HL-60 (cell line): Measurements from ENCODE around the gene NBPF1.
"Not testable (repeated sequence)": the region's sequence is repeated elsewhere in the genome, so short reads cannot be mapped to it uniquely, and the experiment has no call there.

ENCODE experiments used
- DNase-seq, 2 experiments: peaks; one replicate each; pipeline ENCODE4 v3.0.0-alpha.2; 2010 to 2020; ENCODE audit warnings: low read depth in 1 of 2, low spot score in 1 of 2
- H3K27ac ChIP-seq: fragments of 250-450 bp; sonication (Bioruptor Pico); replicated peaks from 2 replicates; pipeline ENCODE4 v1.5.1; 2020; ENCODE audit warnings: mild to moderate bottlenecking, moderate library complexity
- H3K27me3 ChIP-seq: fragments of 250-450 bp; sonication (Bioruptor Pico); 2 replicates; pipeline ENCODE4 v1.5.1; 2021; ENCODE audit warnings: mild to moderate bottlenecking, moderate library complexity; ENCODE audit not compliant: insufficient read depth, poor library complexity, severe bottlenecking
- H3K4me3 ChIP-seq: replicated peaks from 2 replicates; pipeline ENCODE4 v1.5.1; 2011; ENCODE audit warnings: mild to moderate bottlenecking, control low read depth, low read length; ENCODE audit not compliant: insufficient read depth
- CTCF ChIP-seq: IDR thresholded peaks from one replicate; pipeline ENCODE4 v1.5.1; 2011; ENCODE audit warnings: low read length, control low read depth, inconsistent platforms; ENCODE audit not compliant: insufficient read depth
- GABPA ChIP-seq: IDR thresholded peaks from 2 replicates; pipeline ENCODE4 v1.6.1; 2012; ENCODE audit warnings: low read depth
- POLR2AphosphoS5 ChIP-seq: IDR thresholded peaks from 2 replicates; pipeline ENCODE4 v1.6.1; 2012; ENCODE audit warnings: low read depth
- SPI1 ChIP-seq: IDR thresholded peaks from 2 replicates; pipeline ENCODE4 v1.6.1; 2012; ENCODE audit warnings: low read depth, mild to moderate bottlenecking, borderline replicate concordance
- TF ChIP-seq, protein P1 (sequence below): IDR thresholded peaks from 2 replicates; pipeline ENCODE4 v1.6.1; 2012; ENCODE audit warnings: low read depth; ENCODE audit not compliant: insufficient replicate concordance

The NBPF1 gene

DNA sequence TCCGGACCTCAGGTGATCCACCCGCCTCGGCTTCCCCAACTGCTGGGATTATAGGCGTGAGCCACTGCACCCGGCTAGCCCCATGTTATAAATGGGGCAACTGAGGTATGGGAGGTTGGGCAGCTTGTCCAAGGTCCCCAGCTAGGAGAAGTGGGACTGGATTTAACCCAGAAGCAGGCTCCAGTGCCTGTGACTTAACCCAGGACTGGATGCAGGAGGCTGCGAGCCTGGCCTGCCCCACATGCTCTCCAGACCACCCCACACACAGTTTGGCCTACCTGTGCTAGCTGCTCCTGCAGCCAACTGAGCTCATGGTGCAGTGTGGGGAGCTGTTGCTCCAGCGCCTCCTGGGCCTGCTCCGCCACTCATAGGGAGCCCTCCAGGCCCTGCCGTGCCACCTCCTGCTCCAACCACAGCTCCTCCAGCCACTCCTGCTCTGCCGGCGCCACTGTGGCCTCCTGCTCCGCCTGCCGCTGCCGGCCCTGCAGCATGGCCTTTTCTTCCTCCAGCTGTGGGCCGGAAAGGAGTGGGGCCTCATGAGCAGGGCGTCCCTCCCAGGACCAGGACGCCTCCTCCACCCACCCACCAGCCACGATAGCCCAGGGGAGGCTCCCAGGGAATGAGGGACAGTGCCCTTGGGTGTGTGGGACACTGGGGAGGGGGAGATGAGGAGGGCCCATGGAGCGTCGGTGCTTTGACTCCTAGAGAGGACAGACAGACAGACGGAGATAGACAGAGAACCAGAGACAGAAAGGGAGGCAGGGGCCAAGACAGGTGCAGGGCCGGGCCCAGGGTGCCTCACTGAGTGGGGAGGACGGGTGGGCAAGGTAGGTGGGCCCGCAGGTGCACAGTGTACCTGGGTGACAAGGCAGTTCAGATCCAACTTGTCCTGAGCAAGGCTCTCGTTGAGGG, 12.4 kb upstream of the NBPF1 start:
- Histone ChIP-seq H3K27me3 (no peaks in the 10 kb centered on the region), H3K27ac (no peak overlapping the region), H3K4me3 (no peak overlapping the region)
- peak; percentile 28; the same call in 1 of the 2 replicates for TF ChIP-seq POLR2AphosphoS5
- TF ChIP-seq, protein P1, sequence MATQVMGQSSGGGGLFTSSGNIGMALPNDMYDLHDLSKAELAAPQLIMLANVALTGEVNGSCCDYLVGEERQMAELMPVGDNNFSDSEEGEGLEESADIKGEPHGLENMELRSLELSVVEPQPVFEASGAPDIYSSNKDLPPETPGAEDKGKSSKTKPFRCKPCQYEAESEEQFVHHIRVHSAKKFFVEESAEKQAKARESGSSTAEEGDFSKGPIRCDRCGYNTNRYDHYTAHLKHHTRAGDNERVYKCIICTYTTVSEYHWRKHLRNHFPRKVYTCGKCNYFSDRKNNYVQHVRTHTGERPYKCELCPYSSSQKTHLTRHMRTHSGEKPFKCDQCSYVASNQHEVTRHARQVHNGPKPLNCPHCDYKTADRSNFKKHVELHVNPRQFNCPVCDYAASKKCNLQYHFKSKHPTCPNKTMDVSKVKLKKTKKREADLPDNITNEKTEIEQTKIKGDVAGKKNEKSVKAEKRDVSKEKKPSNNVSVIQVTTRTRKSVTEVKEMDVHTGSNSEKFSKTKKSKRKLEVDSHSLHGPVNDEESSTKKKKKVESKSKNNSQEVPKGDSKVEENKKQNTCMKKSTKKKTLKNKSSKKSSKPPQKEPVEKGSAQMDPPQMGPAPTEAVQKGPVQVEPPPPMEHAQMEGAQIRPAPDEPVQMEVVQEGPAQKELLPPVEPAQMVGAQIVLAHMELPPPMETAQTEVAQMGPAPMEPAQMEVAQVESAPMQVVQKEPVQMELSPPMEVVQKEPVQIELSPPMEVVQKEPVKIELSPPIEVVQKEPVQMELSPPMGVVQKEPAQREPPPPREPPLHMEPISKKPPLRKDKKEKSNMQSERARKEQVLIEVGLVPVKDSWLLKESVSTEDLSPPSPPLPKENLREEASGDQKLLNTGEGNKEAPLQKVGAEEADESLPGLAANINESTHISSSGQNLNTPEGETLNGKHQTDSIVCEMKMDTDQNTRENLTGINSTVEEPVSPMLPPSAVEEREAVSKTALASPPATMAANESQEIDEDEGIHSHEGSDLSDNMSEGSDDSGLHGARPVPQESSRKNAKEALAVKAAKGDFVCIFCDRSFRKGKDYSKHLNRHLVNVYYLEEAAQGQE, result no peak
- TF ChIP-seq GABPA, result no peak
- TF ChIP-seq SPI1, result no peak
- no peak for TF ChIP-seq CTCF
- no peak for DNase-seq

DNA sequence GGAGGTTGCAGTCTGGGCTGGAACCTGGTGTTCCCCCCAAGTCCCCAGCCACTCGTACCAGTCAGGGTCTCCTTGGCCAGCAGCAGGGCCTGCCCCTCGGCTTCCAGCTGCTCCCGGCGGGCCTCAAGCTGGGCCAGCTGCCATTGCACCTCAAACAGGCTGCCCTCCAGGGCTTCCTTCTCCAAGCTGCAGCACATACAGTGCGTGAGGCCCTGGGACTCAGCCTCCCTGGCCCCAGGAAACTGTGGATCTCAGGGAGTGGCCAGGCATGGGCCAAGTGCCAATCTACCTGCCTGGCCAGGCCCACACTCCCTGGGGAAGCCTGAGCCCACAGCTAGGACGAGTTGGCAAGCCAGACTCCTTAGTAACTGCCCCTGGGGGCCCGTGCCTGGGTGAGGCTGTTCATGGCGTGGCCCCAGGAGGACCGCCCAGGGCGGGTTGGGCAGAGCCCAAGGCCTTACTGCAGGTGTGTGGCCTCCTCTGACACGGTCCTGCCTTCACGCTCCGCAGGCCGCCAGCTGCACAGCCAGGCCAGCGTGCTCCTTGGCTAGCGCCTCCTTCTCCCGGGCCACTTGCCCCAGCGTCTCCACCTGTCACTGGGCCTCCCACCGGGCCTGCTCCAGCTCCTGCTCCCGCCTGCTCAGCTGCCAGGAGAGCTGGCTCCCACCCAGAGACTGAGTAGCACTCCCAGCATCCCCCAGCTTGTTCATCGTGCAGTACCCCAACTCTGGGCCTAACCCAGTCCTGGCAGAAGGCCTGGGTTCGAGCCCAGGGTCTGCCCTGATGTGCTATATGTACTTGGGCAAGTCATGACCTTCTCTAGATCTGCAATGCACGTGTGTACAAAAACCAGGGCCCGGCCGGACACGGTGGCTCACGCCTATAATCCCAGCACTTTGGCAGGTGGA, 10.7 kb upstream of the NBPF1 start:
- H3K27me3 ChIP-seq, H3K27ac ChIP-seq, DNase-seq, H3K4me3 ChIP-seq: not testable (repeated sequence)

DNA sequence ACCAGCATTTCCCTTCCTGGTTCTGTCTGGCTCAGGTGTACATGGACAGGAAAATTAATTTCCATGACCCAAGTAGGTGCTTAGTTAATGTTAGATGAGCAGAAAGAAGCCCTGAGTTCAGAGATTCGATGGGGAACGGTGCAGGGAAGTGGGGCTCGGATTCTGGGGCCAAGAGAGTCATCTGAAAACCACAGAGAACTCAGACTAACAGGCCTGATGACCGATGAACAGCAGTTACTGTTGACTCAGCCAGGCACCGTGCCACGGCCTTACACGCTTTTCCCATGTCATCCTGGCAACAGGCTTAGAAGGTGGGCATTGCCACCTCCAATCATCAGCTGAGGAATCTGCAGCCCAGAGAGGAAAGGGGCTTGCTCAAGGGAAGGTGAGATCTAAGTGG, 10.0 kb upstream of the NBPF1 start:
- H3K27ac ChIP-seq, DNase-seq, H3K4me3 ChIP-seq, H3K27me3 ChIP-seq: not testable (repeated sequence)

GRCh38 chr1:16621681-16622315, 8.4 kb upstream of the NBPF1 start:
- not testable (repeated sequence) for DNase-seq, H3K27ac ChIP-seq, H3K4me3 ChIP-seq, H3K27me3 ChIP-seq

DNA sequence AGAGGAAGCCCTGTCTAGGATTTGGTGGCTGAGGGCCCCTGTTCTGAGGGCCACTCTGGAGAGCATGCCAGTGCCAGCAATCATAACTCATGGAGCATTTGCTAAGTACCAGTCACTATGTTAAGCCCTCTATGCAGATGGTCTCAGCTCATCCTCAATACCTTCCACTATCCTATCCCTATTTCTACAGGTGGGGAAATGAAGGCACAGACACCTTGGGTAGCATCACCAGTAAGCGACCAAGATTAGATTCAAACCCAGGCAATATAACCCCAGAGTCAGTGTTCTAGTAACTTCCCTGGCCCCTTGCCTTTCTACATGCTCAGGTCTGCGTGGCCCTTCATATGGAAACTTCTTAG, 7.9 kb upstream of the NBPF1 start:
- TF ChIP-seq, protein P1, result no peak
- TF ChIP-seq SPI1, result no peak
- TF ChIP-seq CTCF, result no peak
- TF ChIP-seq POLR2AphosphoS5, result no peak
- no peak for TF ChIP-seq GABPA
- DNase-seq, result no peak

GRCh38 chr1:16619803-16620501, 6.6 kb upstream of the NBPF1 start:
- H3K27me3 ChIP-seq, H3K4me3 ChIP-seq, H3K27ac ChIP-seq, DNase-seq: not testable (repeated sequence)

More for the DNA sequence above, 7.9 kb upstream of the NBPF1 start:
- H3K27ac ChIP-seq, result no peak overlapping the region
- no peaks in the 10 kb centered on the region for H3K27me3 ChIP-seq
- no peak overlapping the region for H3K4me3 ChIP-seq
